Uterus (tissue), 4 donors: Measurements from ENCODE around the gene EXOC3. TPM values are rescaled to one million over a fixed set of nuclear protein-coding genes. Genes with fewer than 3 reads are reported as not detected.

Experiments
- DNase-seq, 2 donors: peaks; one replicate each; pipeline ENCODE4 v3.0.0-alpha.2; 2019 to 2020
- H3K27ac ChIP-seq, 2 donors: fragments of 200-600 bp; sonication (generic); 1 replicate in 1 of 2; 2 replicates in 1 of 2; pipeline ENCODE4 v1.5.1; 2016 to 2018
- H3K27me3 ChIP-seq, 2 donors: fragments of 200-600 bp; sonication (generic); one replicate each; pipeline ENCODE4 v1.5.1; 2018 to 2019; ENCODE audit warnings: control low read depth in 1 of 2
- H3K36me3 ChIP-seq, 2 donors: fragments of 200-600 bp; sonication (generic); one replicate each; pipeline ENCODE4 v1.5.1; 2019; ENCODE audit warnings: control low read depth in 1 of 2
- H3K4me1 ChIP-seq, 2 donors: fragments of 200-600 bp; sonication (generic); one replicate each; pipeline ENCODE4 v1.5.1; 2018 to 2019; ENCODE audit warnings: control low read depth in 1 of 2
- H3K4me3 ChIP-seq, 2 donors: fragments of 200-600 bp; sonication (generic); 1 replicate in 1 of 2; 2 replicates in 1 of 2; pipeline ENCODE4 v1.5.1; 2018 to 2019; ENCODE audit warnings: mild to moderate bottlenecking in 1 of 2
- H3K9me3 ChIP-seq, 2 donors: fragments of 200-600 bp; sonication (generic); one replicate each; pipeline ENCODE4 v1.5.1; 2019; ENCODE audit warnings: control low read depth in 1 of 2
- POLR2A ChIP-seq, 2 donors: fragments of 450-650 bp; IDR thresholded peaks; one replicate each; pipeline ENCODE4 v1.6.1; 2016; ENCODE audit warnings: antibody characterized with exemption in 2 of 2, mild to moderate bottlenecking in 1 of 2, moderate library complexity in 1 of 2
- intact Hi-C: fragments of 100-400 bp; cut with DNase I; formaldehyde crosslinking; loops from one replicate; pipeline ENCODE4 v1.15.1; 2023; ENCODE audit warnings: low total_unique reads
- total RNA-seq, 4 donors: library from RNA; depleted of rRNA in 3 of 4; stranded (reverse); fragments of >200 nt in 3 of 4; gene quantifications; one replicate each; pipeline versions ENCODE4 v1.1.0 to v1.2.4, GENCODE V29; 2014 to 2023
- TF ChIP-seq, protein P1 (sequence below), 4 experiments: fragments of 200-600 bp in 2 of 4; fragments of 450-650 bp in 2 of 4; sonication (generic) in 2 of 4; IDR thresholded peaks; one replicate each; pipeline ENCODE4 v1.5.1; 2016 to 2019; ENCODE audit warnings: antibody characterized with exemption in 4 of 4, mild to moderate bottlenecking in 2 of 4, moderate library complexity in 1 of 4
- donor health status: DM: yes; HTN: yes; CAD: no.

Gene EXOC3
- total RNA-seq, 4 donors from 2014 or later, result 30.6 to 64.4 (median 50.2) TPM

DNA sequence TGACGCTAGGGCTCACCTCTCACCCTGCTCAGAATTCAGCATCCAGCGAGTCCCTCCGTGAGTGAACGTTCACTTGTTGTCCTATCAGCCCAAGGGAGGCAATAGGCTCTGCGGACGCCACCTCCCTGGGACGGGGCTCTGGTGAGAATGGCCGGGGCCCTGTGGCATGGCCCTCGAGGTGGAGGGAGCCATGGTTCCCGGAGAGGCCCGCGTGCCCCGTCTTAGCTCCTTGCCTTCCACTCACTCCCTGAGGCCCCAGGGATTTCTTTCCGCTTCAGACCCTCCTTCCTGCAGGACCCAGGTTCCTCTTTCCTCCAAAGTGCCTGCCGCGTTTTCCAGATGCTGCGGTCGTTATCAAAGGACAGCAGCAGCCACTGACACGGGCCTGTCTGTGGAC is 21.5 kb downstream of the EXOC3 start:
- H3K4me1 ChIP-seq, result no peaks in the 10 kb centered on the region
- no peaks in the 10 kb centered on the region for H3K27me3 ChIP-seq
- TF ChIP-seq, protein P1, sequence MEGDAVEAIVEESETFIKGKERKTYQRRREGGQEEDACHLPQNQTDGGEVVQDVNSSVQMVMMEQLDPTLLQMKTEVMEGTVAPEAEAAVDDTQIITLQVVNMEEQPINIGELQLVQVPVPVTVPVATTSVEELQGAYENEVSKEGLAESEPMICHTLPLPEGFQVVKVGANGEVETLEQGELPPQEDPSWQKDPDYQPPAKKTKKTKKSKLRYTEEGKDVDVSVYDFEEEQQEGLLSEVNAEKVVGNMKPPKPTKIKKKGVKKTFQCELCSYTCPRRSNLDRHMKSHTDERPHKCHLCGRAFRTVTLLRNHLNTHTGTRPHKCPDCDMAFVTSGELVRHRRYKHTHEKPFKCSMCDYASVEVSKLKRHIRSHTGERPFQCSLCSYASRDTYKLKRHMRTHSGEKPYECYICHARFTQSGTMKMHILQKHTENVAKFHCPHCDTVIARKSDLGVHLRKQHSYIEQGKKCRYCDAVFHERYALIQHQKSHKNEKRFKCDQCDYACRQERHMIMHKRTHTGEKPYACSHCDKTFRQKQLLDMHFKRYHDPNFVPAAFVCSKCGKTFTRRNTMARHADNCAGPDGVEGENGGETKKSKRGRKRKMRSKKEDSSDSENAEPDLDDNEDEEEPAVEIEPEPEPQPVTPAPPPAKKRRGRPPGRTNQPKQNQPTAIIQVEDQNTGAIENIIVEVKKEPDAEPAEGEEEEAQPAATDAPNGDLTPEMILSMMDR (IDR thresholded peaks at IDR 0.05), result no peak
- no peak for TF ChIP-seq POLR2A (IDR thresholded peaks at IDR 0.05)
- DNase-seq, result peak in 1 of 2 donors; percentile 13
- H3K9me3 ChIP-seq, result no peaks in the 10 kb centered on the region
- no peak overlapping the region for H3K4me3 ChIP-seq
- no peaks in the 10 kb centered on the region for H3K36me3 ChIP-seq
- no peak overlapping the region for H3K27ac ChIP-seq
- intact Hi-C loops, result no loop called here

DNA sequence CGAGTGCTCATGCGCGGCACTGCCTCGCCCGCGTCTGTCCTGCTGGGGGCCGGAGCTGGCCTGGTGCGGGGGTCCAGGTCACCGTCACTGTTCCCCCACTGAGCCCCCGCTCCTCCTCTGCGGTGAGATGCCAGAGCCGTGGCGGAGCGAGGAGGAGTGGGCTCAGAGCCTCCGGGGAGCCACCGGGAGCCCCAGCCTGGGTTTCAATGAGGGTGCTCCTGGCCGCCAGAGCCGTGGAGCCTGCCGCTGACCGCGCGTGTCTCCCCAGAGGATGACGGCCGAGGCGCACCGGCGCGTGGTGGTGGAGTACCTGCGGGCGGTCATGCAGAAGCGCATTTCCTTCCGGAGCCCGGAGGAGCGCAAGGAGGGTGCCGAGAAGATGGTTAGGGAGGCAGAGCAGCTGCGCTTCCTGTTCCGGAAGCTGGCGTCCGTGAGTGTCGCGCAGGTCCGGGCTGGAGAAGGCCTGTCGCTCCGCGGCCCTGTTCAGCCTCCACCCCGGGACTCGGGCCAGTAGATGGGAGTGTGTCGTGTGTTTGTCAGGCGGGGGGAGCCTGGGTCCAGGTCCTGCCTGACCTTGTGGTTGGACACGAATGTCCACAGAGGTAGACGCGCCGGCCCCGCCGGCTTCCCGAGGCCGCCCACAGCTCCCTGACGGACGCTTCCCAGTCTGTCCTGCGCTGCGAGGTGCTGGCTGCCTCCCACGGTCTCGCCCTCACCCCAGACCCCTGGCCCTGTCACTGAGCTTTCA is 22.0 kb downstream of the EXOC3 start:
- TF ChIP-seq, protein P1 (IDR thresholded peaks at IDR 0.05), result no peak
- TF ChIP-seq POLR2A (IDR thresholded peaks at IDR 0.05), result no peak
- no peaks in the 10 kb centered on the region for H3K9me3 ChIP-seq
- H3K27ac ChIP-seq, result no peak overlapping the region
- DNase-seq, result peak in 1 of 2 donors; percentile 13
- H3K27me3 ChIP-seq, result no peaks in the 10 kb centered on the region
- H3K36me3 ChIP-seq, result no peaks in the 10 kb centered on the region
- no peak overlapping the region for H3K4me3 ChIP-seq
- H3K4me1 ChIP-seq, result no peaks in the 10 kb centered on the region
- intact Hi-C loops, result no loop called here

DNA sequence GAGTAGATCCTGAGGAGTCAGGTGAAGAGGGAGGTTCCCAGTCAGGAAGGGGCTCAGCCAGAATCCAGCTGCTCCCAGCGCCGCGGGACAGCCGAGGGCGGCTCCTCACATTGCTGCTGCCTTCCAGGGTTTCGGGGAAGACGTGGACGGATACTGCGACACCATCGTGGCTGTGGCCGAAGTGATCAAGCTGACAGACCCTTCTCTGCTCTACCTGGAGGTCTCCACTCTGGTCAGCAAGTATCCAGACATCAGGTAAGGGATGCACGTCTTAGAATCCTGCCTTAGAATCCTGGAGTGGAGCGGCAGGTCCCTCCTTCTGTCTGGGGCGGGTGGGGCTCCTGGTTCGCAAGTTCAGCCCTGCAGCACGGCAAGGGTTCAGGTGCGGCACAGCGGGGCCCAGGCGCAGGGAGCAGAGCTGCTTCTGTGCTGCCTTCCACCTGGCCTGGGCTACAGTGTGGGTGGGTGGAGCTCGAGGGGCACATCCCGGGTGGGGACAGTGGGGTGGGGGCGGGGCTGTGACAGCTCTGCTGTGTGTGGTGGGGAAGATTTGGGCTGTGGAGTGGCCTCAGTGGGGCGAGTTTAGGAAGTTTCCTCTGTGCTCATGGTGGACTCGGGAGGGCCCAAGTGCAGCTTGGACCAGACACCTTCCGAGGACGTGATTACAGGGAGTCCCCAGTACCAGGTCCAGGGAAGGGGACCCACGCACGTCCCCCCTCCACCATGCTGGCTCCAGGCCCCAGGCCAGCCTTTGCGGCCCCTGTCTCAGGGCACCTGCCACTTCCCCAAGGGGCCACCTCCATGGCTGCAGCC is 22.8 kb downstream of the EXOC3 start:
- Histone ChIP-seq H3K9me3 (no peaks in the 10 kb centered on the region), H3K36me3 (no peaks in the 10 kb centered on the region), H3K4me1 (no peaks in the 10 kb centered on the region), H3K27me3 (no peaks in the 10 kb centered on the region), H3K27ac (no peak overlapping the region), H3K4me3 (no peak overlapping the region)
- peak in 1 of 2 donors; percentile 9 for DNase-seq
- TF ChIP-seq POLR2A (IDR thresholded peaks at IDR 0.05), result no peak
- TF ChIP-seq, protein P1 (IDR thresholded peaks at IDR 0.05), result no peak
- intact Hi-C loops, result no loop called here

DNA sequence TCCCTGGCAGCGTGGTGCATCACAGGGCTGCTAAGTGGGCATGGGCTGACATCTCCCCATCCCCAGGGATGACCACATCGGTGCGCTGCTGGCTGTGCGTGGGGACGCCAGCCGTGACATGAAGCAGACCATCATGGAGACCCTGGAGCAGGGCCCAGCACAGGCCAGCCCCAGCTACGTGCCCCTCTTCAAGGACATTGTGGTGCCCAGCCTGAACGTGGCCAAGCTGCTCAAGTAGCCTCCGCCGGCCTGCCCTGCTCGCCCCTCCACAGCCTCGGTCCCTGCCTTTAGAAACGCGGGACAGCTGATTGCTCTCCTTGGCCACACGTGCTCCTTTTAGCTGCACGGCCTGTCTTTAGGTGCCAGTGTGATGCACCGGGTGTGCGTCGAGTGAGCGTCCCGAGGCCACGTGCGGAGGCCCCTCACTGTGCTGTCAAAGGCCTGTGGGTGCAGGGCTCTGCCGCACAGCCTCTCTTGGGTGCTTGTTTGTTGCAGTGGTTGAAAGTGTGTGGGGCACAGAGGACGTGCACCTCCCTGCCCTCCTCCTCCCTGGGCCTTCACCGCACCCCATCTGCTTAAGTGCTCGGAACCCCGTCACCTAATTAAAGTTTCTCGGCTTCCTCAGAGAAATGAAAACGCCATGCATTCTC is 23.8 kb downstream of the EXOC3 start:
- no peak overlapping the region for H3K4me3 ChIP-seq
- no peak overlapping the region for H3K27ac ChIP-seq
- intact Hi-C loops, result no loop called here
- no peak for TF ChIP-seq POLR2A (IDR thresholded peaks at IDR 0.05)
- TF ChIP-seq, protein P1 (IDR thresholded peaks at IDR 0.05), result no peak
- DNase-seq, result peak in 1 of 2 donors; percentile 11
- no peaks in the 10 kb centered on the region for H3K9me3 ChIP-seq
- H3K36me3 ChIP-seq, result no peaks in the 10 kb centered on the region
- no peaks in the 10 kb centered on the region for H3K4me1 ChIP-seq
- no peaks in the 10 kb centered on the region for H3K27me3 ChIP-seq
